GM19328 (cell line): ENCODE data around the gene EDA2R.

Experiments
- ATAC-seq: cut with Tn5 transposase; IDR thresholded peaks from one replicate; pipeline ENCODE4 v1.9.1; 2021; ENCODE audit warnings: mild to moderate bottlenecking, moderate library complexity; ENCODE audit not compliant: unreplicated experiment

EDA2R gene

DNA sequence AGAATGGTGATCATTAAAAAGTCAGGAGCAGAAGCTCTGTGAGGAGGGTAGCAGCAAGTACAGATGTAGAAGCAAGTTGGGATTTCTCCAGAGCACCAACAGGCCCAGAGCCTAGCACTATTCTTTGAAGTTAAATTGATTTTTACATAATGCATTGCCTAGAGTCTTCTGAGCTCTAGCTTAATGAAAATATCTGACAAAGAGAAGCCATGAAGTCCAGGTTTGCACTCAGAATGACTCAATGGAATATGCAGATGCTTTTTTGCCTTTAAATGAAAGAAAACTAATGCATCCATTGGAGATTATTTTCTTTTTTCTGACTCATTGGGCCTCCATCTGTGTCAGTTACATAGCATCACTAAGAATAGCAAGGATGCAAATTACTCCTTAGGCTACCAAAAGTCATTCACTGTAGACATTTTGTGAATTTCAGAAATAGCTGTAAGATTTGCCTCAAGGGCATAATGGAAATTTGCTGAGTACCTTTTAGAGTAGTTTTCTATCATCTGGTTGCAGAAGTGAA, 91.0 kb downstream of the EDA2R start:
- ATAC-seq: no peak
